NCI-H1417 treated with DMSO at 0.1 percent for 48 hours (cell line): Measurements from ENCODE around the gene PLSCR1.
"Not testable (repeated sequence)": the region's sequence is repeated elsewhere in the genome, so short reads cannot be mapped to it uniquely, and the experiment has no call there.

Experiments
- DNase-seq: peaks from one replicate; lab custom pipeline; 2025; lab: John Stamatoyannopoulos, UW

Gene PLSCR1

DNA sequence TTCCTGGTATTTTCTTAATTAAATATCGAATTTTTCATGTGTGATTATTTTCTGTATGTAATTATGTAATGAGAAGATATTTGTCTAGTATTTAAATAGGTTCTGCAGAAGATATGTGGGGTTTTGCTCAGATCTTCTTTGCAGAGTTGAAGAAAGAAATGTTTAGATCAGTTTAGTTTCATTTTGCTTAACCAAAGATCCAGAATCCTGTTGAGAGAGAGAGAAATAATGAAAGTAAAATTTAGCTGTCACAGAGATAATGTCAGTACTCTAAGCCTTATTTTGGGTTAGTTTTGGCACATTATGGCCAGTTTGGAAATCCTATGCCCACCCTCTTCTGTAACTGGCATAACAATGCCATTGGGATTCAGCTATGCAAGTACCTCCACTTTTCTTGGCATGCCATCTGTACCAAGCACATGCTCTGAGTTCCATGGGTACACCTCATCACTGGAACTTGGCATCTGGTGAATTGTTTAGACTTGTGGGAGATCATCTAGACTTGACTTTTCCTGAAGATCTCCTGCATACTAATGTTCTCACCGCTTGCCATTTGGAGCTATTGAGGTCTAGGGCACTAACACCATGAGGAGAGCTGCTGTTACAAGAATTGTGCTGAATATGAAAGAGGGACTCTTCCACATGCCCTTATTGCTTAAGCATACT is 30.9 kb downstream of the PLSCR1 start:
- no peak for DNase-seq

DNA sequence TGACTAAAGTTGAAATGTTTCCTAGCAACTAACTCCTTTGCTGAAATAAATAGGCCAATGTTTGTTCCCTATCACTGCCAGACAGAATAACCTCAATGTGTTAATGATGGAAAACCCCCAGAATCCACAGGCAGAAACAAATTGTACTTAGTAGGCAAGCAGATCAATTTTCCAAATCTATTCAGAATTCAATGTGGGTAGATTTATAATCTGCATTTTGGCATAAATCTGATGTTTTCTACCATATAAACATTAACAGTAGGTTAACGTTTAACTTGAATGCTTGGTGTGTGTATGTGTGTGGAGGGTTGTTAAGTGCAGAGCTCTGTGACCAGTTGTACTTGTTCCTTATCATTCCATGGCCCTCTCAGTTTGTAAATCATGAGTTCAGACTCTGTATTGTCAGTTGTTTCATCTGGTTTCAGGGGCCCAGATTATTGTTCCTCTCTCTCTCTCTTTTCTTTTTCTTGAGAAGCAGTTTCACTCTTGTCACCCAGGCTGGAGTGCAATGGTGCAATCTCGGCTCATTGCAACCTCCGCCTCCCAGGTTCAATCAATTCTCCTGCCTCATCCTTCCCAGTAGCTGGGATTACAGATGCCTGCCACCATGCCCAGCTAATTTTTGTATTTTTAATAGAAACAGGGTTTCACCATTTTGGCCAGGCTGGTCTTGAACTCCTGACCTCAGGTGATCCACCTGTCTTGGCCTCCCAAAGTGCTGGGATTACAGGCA is 32.8 kb downstream of the PLSCR1 start:
- DNase-seq = no peak

DNA sequence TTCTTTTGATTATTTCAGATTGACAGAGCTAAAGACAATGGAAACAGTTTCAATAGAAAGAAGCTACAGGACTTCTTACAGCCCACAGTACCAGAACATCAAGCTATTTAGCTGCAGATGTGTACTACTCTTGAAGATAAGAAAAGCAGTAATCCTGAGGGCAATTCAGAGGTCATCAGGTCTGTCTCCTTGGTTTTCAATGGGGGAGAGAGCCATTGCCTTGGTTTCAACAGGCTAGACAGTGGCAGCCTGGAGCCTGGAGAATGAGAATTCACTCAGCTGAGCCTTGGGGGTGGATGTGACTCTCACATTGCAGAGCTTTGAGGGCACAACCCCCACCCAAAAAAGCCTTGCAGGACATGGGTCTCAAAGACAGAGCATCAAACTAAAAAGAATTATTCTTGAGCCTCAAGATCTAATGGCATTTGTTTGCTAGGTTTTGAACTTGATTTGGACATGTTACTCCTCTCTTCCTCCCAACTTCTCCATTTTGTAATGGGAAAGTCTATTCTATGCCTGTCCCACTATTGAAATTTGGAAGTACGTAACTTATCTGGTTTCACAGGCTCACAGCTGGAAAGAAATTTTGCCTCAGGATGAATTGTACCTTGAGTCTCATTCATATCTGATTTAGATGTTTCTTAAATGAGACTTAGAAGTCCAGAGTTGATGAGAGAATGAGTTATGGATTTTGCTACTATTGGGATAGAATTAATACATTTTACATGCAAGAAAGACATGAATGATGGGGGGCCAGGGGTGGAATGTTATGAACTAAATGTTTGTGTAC is 36.9 kb downstream of the PLSCR1 start:
- no peak for DNase-seq

DNA sequence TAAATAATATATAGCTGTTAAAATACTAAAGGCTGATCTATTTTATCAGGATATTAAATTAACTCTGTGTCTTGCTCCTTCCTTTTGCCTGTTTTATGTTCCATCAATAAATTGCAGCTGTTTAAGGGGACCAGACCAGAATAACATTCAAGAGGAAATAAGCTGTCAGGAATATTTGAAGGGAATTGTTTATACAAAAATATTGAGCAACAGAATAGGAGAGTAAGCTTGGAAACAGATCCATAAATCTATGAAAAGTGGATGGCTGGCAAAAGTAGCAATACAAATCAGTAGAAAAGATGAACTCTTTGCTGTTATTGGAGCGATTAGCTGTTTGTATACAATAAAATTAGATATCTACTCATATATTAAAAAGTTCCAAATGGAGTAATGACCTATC is 38.9 kb downstream of the PLSCR1 start:
- no peak for DNase-seq

DNA sequence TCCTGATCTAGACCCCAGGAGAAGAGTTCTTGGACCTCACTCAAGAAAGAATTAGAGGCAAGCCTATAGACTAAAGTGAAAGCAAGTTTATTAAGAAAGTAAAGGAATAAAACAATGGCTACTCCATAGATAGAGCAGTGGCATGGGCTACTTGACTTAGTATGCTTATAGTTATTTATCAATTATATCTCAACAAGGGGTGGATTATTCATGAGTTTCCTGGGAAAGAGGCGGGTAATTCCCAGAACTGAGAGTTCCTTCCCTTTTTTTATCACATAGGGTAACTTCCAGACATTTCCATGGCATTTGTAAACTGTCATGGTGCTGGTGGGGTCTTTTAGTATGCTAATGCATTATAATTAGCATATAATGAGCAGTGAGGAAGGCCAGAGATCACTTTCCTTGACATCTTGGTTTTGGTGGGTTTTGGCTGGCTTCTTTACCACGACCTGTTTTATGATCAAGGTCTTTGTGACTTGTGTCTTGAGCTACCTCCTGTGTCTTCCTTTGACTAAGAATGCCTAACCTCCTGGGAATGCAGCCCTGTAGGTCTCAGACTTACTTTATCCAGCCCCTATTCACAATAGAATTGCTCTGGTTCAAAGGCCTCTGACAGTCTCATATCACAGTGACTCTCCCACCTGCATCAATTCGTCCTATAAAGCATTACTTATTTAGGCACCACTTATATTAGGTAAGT is 39.8 kb downstream of the PLSCR1 start:
- no peak for DNase-seq

DNA sequence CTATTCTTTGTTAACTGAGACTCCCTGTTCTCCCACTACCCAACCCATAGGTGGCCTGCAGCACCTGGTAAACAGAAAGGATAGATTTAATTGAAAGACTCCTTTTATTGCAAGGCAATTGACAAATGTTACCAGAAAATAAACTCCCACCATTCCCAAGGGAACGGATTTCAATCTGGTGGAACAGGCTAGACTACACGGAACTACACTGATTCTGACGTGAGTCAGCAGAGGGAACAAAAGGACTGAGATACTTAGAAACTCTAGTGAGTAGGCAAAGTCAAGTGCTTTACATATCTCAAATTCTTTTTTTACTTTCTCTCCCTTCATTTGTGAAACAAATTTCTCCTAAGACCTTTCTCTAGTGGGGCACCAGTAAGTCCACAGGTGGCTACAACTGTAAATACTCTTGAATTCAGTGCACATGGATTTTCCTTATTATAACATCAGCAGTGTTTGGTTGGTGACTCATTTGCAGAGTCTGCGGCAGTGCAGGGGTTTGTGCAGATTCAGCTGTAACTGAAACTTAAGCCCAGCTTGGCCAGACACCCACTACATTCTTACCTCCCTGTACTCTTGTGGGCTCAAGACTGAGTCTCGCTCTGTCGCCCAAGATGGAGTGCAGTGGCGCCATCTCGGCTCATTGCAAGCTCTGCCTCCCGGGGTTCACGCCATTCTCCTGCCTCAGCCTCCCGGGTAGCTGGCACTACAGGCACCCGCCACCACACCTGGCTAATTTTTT is 40.8 kb downstream of the PLSCR1 start:
- DNase-seq = no peak

DNA sequence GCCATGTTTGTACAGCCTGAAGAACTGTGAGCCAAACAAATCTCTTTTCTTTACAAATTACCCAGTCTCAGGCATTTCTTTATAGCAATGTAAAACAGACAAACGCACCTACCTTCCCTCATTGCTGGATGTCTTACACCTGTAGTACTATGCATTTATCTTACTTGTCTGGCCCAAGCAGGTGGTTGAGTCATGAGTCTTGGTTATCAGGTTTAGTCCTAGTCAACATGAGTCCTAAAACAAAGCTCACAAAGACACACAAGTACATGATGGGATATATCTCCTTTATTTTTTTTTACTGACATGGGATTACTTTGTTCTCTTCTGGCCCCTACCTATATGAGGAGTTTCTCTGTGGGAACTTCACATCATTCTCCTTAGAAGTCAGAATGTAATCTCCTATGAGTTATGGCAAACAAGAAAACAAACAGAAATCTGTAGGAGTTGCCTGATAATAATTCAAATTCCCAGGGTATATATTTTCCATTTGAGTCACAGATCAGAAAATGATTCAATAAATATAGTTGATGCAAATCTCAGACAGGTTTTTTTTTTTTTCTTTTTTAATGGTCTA is 41.4 kb downstream of the PLSCR1 start:
- no peak for DNase-seq

DNA sequence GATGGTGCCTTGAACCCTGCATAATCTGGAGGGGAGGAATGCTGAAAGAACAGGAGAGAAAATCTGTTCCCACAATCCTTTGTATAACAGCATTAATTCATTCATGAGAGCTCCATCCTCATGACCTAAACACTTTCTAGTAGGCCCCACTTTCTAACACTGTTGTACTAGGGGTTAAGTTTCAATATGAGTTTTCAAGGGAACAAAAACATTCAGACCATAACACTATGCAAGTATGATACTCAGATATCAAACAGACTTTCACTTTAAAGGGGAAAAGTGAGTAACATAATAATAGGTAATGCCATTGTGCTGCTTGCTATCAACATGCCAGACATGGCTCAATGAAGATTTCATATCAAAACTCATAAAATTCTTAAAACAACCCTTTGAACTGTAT is 42.7 kb downstream of the PLSCR1 start:
- DNase-seq = no peak

DNA sequence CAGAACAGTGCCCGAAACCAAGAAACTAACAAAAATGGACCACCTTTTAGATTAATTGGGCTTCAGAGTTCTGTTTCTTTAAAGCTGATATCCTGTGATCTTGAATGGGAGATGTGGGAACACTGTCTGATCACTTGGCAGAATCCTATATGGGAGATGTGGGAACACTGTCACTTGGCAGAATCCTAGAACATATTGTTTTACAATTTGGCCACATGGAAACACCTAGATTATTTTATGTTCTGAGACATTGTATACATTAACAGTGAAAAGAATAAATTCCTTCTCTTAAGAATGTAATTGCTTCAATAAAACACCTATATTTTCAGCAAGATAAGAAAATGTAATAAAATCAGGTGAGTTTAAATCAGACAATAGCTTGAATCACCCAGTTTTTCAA is 44.7 kb downstream of the PLSCR1 start:
- no peak for DNase-seq

DNA sequence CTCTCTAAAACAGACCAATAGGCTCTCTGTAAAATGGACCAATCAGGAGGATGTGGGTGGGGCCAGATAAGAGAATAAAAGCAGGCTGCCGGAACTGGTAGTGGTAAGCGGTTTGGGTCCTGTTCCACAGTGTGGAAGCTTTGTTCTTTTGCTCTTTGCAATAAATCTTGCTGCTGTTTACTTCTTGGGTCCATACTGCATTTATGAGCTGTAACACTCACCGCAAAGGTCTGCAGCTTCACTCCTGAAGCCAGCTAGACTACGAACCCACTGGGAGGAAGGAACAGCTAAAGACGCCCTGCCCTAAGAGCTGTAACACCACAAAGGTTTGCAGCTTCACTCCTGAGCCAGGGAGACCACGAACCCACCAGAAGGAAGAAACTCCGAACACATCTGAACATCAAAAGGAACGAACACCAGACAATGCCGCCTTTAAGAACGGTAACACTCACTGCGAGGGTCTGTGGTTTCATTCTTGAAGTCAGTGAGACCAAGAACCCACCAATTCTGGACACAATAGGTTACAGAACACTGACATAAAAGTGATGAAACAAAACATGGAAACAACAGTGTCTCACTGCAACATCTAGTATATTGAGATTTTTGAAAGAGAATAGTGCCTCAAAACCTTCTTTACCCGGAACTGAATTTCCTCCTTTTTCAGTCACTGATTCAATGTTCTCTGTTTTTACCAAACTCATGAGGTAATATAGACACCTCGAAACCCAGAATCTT is 46.2 kb downstream of the PLSCR1 start:
- DNase-seq = no peak

DNA sequence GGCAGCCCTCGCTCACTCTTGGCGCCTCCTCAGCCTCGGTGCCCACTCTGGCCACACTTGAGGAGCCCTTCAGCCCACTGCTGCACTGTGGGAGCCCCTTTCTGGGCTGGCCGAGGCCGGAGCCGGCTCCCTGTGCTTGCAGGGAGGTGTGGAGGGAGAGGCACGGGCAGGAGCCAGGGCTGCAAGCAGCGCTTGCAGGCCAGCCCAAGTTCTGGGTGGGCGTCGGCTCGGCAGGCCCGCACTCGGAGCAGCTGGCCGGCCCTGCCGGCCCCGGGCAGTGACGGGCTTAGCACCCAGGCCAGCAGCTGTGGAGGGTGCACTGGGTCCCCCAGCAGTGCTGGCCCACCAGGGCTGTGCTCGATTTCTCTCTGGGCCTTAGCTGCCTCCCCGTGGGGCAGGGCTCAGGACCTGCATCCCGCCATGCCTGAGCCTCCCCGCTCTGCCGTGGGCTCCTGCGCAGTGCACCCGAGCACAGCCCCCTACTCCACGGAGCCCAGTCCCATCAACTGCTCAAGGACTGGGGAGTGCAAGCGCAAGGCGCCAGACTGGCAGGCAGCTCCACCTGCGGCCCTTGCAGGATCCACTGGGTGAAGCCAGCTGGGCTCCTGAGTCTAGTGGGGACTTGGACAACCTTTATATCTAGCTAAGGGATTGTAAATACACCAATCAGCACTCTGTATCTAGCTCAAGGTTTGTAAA is 47.1 kb downstream of the PLSCR1 start:
- not testable (repeated sequence) for DNase-seq

DNA sequence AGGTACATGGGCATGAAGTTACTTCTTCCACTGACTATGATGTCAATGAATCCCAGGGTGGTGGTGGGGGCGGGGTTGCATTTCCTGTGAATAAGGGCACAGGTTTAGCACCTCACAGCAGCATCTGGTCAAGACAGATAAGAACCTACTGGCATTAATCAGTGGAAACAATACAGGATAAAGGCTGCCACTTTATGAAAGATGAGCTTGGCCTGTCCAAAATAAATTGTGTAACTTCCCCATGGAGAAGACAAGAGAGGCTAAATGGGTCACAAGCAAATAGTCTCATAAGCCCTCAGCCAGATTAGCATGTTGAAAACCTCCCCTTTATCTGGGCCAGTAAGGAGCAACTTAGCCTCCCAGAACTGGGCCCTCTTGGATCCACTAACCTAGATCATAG is 47.7 kb downstream of the PLSCR1 start:
- DNase-seq = no peak

DNA sequence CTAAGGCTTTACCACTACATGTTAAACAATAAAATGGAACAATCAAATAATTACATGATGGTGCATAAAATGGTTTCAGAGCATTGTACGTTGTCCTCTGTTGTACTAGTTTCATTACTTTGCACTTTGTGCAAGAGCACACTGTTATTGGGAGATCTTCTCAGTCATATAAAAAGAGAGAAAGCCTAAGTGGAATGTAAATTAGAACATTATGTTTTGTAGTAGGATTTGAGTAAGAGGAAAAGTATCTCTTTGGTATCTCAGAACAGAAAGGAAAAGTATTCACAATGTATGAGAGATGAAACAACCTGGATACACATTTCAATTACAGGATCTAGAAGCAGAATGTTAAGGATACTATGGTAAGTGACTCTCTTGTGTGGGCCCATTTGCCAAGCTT is 48.2 kb downstream of the PLSCR1 start:
- DNase-seq = no peak

DNA sequence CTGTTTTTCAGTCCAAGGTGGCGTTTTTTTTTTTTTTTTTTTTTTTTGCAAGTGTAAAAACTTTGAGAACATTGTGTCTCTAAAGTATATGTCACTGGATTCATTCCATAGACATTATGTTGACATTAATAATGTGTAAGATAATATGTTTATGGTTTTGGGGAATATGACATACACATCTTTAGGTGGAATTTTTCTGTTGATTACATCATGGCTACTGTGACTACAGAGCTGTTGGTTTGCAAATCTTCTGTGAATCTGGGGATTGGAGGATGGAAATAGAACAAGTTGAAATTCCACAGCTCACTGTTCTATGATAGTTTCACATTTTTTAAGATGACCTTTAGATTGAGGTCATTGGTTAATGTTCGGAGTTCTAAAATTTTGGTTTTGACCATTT is 50.6 kb downstream of the PLSCR1 start:
- no peak for DNase-seq

DNA sequence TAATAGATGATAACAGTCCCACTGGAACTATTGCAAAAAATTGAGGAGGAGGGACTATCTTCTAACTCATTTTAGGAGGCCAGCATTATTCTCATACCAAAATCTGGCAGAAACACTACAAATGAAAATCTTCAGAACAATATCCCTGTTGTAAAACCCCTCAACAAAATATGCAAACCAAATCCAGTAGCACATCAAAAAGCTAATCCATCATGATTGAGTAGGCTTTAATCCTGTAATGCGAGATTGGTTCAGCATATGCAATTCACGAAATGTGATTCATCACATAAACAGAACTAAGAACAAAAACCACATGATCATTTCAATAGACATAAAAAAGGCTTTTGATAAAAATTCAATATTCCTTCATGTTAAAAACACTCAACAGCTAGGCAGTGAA is 51.2 kb downstream of the PLSCR1 start:
- DNase-seq = no peak

DNA sequence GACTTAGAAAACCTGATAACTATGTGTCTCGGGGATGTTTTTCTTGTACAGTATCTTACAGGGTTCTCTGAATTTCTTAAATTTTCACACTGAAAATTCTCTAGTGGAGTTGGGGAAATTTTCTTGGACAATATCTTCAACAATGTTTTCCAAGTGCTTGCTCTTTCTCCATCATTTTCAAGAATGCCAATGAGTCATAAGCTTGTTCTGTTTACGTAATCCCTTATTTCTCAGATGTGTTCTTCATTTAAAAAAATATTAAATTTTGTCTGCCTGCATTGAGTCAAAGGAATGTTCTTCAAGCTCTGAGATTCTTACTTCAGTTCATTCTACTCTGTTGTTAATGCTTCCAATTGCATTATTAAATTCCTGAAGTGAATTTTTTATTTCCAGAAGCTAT is 53.1 kb downstream of the PLSCR1 start:
- no peak for DNase-seq

DNA sequence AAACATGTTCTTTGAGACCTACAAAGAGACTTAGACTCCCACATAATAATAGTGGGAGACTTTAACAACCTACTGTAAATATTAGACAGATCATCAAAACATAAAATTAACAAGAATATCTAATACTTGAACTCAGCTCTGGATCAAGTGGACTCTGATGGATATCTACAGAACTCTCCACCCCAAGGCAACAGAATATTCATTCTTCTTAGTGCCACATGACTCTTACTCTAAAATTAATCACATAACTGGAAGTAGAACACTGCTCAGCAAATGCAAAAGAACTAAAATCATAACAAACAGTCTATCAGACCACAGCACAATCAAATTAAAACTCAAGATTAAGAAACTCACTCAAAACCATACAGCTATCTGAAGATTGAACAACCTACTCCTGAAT is 59.1 kb downstream of the PLSCR1 start:
- no peak for DNase-seq

DNA sequence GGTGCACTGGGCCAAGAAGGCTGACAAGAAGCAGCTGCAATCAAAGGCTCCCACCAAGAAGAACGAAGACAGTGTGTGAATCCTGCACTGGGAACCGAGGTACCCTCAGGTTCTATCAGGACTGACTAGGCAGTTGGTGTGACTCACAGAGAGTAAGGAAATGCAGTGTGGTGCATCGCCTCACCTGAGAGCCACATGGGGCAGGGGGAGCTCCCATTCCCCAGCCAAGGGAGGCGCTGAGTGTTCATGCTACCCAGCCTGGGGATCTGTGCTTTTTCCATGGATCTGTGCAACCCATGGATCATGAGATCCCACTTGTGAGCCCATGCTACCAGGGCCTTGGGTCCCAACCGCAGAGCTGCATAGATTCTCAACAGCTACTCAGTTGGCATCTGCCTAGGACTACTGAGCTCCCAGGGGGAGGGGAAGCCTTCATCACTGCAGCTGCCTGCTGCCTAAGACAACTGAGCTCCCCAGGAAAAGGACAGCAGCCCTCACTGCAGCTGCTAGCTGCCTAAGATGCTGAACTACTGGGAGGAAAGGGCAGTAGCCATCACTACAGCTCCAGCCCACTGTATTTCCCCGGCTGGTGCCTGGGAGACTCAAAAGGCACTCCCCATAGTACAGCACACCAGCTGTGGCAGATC is 68.2 kb downstream of the PLSCR1 start:
- no peak for DNase-seq

DNA sequence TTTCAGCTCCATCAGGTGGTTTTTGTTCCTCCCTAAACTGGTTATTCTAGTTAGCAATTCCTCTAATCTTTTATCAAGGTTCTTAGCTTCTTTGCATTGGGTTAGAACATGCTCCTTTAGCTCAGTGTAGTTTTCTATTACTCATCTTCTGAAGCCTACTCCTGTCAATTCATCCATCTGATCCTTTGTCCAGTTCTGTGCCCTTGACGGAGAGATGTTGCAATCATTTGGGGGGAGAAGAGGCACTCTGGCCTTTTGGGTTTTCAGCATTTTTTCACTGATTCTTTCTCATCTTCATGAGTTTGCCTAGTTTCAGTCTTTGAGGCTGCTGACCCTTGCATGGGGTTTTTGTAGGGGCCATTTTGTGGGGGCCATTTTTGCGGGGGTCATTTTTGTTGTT is 69.4 kb downstream of the PLSCR1 start:
- DNase-seq = not testable (repeated sequence)

DNA sequence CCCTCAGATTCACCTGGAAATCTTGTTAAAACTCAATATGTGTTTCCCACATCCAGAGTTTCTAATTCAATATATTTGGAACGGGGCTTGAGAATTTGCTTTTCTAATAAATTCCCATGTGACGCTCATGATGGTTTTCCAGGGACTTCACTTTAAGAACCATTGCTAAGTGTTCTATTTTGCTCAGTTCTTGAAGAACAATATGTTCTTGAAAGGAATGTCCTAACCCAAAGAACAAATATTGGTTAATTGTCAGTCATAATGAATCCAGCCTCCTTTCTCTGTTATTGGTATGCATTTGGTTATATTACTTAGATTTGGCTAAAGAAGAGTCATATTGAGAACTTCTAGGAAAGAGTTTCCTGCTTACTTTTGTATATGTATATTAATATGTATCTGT is 70.7 kb downstream of the PLSCR1 start:
- DNase-seq = no peak
